GM23248 (cell line): Measurements from ENCODE around the gene CLVS2.

Experiments used
- EZH2 ChIP-seq: fragments of 200-600 bp; sonication (generic); IDR thresholded peaks from 2 replicates; pipeline ENCODE4 v1.6.1; 2018; ENCODE audit warnings: antibody characterized with exemption, mild to moderate bottlenecking; ENCODE audit not compliant: insufficient read depth, poor library complexity, severe bottlenecking
- EZH2phosphoT487 ChIP-seq: fragments of 200-600 bp; sonication (generic); IDR thresholded peaks from 2 replicates; pipeline ENCODE4 v1.6.1; 2018; ENCODE audit warnings: antibody characterized with exemption, moderate library complexity, mild to moderate bottlenecking, low read depth; ENCODE audit not compliant: insufficient read depth

DNA sequence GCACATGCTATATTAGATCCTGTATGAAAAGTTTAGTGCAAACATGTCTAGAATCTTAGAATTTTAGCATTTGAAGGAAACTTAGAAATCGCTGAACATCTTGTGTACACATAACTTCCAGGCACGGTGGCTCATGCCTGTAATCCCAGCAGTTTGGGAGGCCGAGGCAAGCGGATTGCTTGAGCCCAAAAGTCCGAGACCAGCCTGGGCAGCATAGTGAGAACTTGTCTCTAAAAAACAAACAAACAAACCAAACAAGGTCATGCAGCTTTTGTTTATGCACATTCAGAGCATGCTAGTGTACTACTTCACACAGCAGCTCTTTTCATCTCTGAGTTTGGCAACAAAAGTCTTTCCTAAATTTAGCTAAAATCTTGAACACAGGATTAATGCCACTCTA lies 32.2 kb downstream of the CLVS2 start:
- TF ChIP-seq EZH2: no peak
- no peak for TF ChIP-seq EZH2phosphoT487
